ENCODE measurements around the gene B4GALNT2.

B4GALNT2 gene

DNA sequence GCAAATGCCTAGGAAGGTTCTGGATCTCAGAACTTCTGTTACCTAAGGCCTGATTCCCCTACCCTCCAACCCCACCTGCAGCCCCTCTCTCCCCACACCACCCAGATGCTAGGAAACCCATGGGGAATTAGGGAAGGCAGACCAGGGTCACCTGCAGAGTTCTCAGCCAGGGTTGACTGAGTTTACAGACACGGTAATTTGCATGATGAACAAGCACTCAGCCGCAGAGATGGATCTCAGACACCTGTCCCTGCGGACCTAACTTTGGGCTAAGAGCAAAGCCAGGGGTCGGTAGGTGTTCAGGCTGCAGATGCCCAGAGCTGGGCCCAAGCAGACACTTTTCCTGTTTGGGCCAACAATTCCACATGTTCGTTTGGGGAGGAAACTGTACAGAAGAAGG lies 80.8 kb downstream of the B4GALNT2 start:
- no peak overlapping the region for H3K18ac ChIP-seq (ENCODE audit: low read length)
- no peak overlapping the region for H3K4ac ChIP-seq (ENCODE audit: low read depth, low read length)
- H3K9me3 ChIP-seq (ENCODE audit: insufficient read depth, low read depth, low read length): no peaks in the 10 kb centered on the region
- no peaks in the 10 kb centered on the region for H3K79me2 ChIP-seq (ENCODE audit: control insufficient read depth, insufficient read depth, low read length, poor library complexity)
- no peak overlapping the region for H3K9ac ChIP-seq (ENCODE audit: low read length)
- H2BK120ac ChIP-seq (ENCODE audit: insufficient read depth, low read length, poor library complexity): no peak overlapping the region
- no peaks in the 10 kb centered on the region for H3K79me1 ChIP-seq (ENCODE audit: low read length)
- no peak overlapping the region for H3K27ac ChIP-seq (ENCODE audit: low read depth, low read length)
- H3K4me3 ChIP-seq (ENCODE audit: low read depth, low read length): no peak overlapping the region
- no peak overlapping the region for H4K91ac ChIP-seq (ENCODE audit: low read depth, low read length)
- no peaks in the 10 kb centered on the region for H3K36me3 ChIP-seq (ENCODE audit: control insufficient read depth in 1 of 2, insufficient read depth in 2 of 2, low read length in 2 of 2)
- H2AFZ ChIP-seq (ENCODE audit: insufficient read depth, low read length, poor library complexity): no peak overlapping the region
- no peak overlapping the region for H4K12ac ChIP-seq (ENCODE audit: low read depth, low read length)
- no peak overlapping the region for H3K23ac ChIP-seq (ENCODE audit: low read length)
- WGBS (ENCODE audit: extremely low coverage, insufficient coverage, insufficient read length): no CpG with 5 or more reads among the region's 5 CpGs
- H3K27me3 ChIP-seq (ENCODE audit: insufficient read depth, low read length): no peaks in the 10 kb centered on the region
- DNase-seq: no peak
- peaks cover 3 to 6% of the 10 kb centered on the region in 2 experiments for H3K4me1 ChIP-seq (ENCODE audit: control insufficient read depth in 1 of 2, insufficient read depth in 2 of 2, low read length in 2 of 2)
- H2AK5ac ChIP-seq (ENCODE audit: low read length): no peak overlapping the region
- no peak overlapping the region for H3K4me2 ChIP-seq (ENCODE audit: low read length)
- no peak overlapping the region for H4K8ac ChIP-seq (ENCODE audit: low read depth, low read length)
- no peak overlapping the region for H2BK5ac ChIP-seq (ENCODE audit: low read depth, low read length, poor library complexity)
- H2BK12ac ChIP-seq (ENCODE audit: low read length): no peak overlapping the region
- no peak overlapping the region for H3K14ac ChIP-seq (ENCODE audit: low read length)

DNA sequence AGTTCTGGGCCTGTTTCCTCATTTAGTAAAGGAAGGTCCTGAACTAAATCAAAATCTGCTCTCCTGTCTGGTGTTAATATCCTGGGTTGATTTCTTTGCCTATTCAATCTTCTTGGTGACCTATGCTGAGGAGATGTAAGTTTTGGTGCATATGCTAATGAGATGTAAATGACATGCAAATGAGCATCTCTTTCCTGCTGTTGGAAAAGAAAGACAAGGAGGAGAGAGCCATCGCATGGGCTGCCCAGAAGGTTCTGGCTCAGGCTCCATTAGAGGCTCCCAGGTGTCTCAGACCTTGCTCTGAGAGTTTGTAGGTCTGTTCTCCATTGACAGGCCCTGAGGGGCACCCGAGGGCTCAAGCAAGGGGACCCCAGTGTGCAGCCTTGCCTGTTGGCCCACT lies 81.3 kb downstream of the B4GALNT2 start:
- Histone ChIP-seq H3K27me3 (ENCODE audit: insufficient read depth, low read length) (no peaks in the 10 kb centered on the region), H3K23ac (ENCODE audit: low read length) (no peak overlapping the region), H3K4me2 (ENCODE audit: low read length) (no peak overlapping the region), H4K91ac (ENCODE audit: low read depth, low read length) (no peak overlapping the region), H3K14ac (ENCODE audit: low read length) (no peak overlapping the region), H3K27ac (ENCODE audit: low read depth, low read length) (no peak overlapping the region), H4K12ac (ENCODE audit: low read depth, low read length) (no peak overlapping the region), H2AFZ (ENCODE audit: insufficient read depth, low read length, poor library complexity) (no peak overlapping the region), H3K4me3 (ENCODE audit: low read depth, low read length) (no peak overlapping the region), H3K79me2 (ENCODE audit: control insufficient read depth, insufficient read depth, low read length, poor library complexity) (no peaks in the 10 kb centered on the region), H3K18ac (ENCODE audit: low read length) (no peak overlapping the region), H3K9ac (ENCODE audit: low read length) (no peak overlapping the region), H3K4ac (ENCODE audit: low read depth, low read length) (no peak overlapping the region), H4K8ac (ENCODE audit: low read depth, low read length) (no peak overlapping the region), H3K9me3 (ENCODE audit: insufficient read depth, low read depth, low read length) (no peaks in the 10 kb centered on the region), H3K4me1 (ENCODE audit: control insufficient read depth in 1 of 2, insufficient read depth in 2 of 2, low read length in 2 of 2) (peaks cover 3 to 6% of the 10 kb centered on the region in 2 experiments), H3K36me3 (ENCODE audit: control insufficient read depth in 1 of 2, insufficient read depth in 2 of 2, low read length in 2 of 2) (no peaks in the 10 kb centered on the region), H2BK5ac (ENCODE audit: low read depth, low read length, poor library complexity) (no peak overlapping the region), H2AK5ac (ENCODE audit: low read length) (no peak overlapping the region), H3K79me1 (ENCODE audit: low read length) (no peaks in the 10 kb centered on the region), H2BK12ac (ENCODE audit: low read length) (no peak overlapping the region), H2BK120ac (ENCODE audit: insufficient read depth, low read length, poor library complexity) (no peak overlapping the region)
- DNase-seq: no peak
- no CpG with 5 or more reads among the region's 2 CpGs for WGBS (ENCODE audit: extremely low coverage, insufficient coverage, insufficient read length)

- no peak overlapping the region for H3K9ac ChIP-seq (ENCODE audit: low read length)
- H3K4me1 ChIP-seq (ENCODE audit: control insufficient read depth in 1 of 2, insufficient read depth in 2 of 2, low read length in 2 of 2): peaks cover 2 to 5% of the 10 kb centered on the region in 2 experiments
- H2BK5ac ChIP-seq (ENCODE audit: low read depth, low read length, poor library complexity): no peak overlapping the region
- H3K4me2 ChIP-seq (ENCODE audit: low read length): no peak overlapping the region
- no peaks in the 10 kb centered on the region for H3K79me1 ChIP-seq (ENCODE audit: low read length)
- no peak overlapping the region for H4K12ac ChIP-seq (ENCODE audit: low read depth, low read length)
- no peak overlapping the region for H2BK120ac ChIP-seq (ENCODE audit: insufficient read depth, low read length, poor library complexity)
- no CpG with 5 or more reads among the region's 12 CpGs for WGBS (ENCODE audit: extremely low coverage, insufficient coverage, insufficient read length)
- no peak overlapping the region for H3K14ac ChIP-seq (ENCODE audit: low read length)
- DNase-seq: no peak
- no peaks in the 10 kb centered on the region for H3K79me2 ChIP-seq (ENCODE audit: control insufficient read depth, insufficient read depth, low read length, poor library complexity)
- no peak overlapping the region for H2AK5ac ChIP-seq (ENCODE audit: low read length)
- H3K4ac ChIP-seq (ENCODE audit: low read depth, low read length): no peak overlapping the region
- no peak overlapping the region for H3K18ac ChIP-seq (ENCODE audit: low read length)
- H3K23ac ChIP-seq (ENCODE audit: low read length): no peak overlapping the region
- no peak overlapping the region for H2AFZ ChIP-seq (ENCODE audit: insufficient read depth, low read length, poor library complexity)
- H3K27me3 ChIP-seq (ENCODE audit: insufficient read depth, low read length): no peaks in the 10 kb centered on the region
- no peaks in the 10 kb centered on the region for H3K9me3 ChIP-seq (ENCODE audit: insufficient read depth, low read depth, low read length)
- no peak overlapping the region for H4K91ac ChIP-seq (ENCODE audit: low read depth, low read length)
- H3K36me3 ChIP-seq (ENCODE audit: control insufficient read depth in 1 of 2, insufficient read depth in 2 of 2, low read length in 2 of 2): no peaks in the 10 kb centered on the region
- H4K8ac ChIP-seq (ENCODE audit: low read depth, low read length): no peak overlapping the region
- H3K27ac ChIP-seq (ENCODE audit: low read depth, low read length): no peak overlapping the region
- no peak overlapping the region for H3K4me3 ChIP-seq (ENCODE audit: low read depth, low read length)
- no peak overlapping the region for H2BK12ac ChIP-seq (ENCODE audit: low read length)
Measured at GRCh38 chr17:49214676-49215360, 82.2 kb downstream of the B4GALNT2 start.

GRCh38 chr17:49216482-49216881 lies 83.9 kb downstream of the B4GALNT2 start:
- no peak overlapping the region for H3K23ac ChIP-seq (ENCODE audit: low read length)
- H3K79me2 ChIP-seq (ENCODE audit: control insufficient read depth, insufficient read depth, low read length, poor library complexity): no peaks in the 10 kb centered on the region
- H3K4me2 ChIP-seq (ENCODE audit: low read length): no peak overlapping the region
- no peak overlapping the region for H4K12ac ChIP-seq (ENCODE audit: low read depth, low read length)
- H3K27ac ChIP-seq (ENCODE audit: low read depth, low read length): no peak overlapping the region
- H3K4ac ChIP-seq (ENCODE audit: low read depth, low read length): no peak overlapping the region
- H3K9me3 ChIP-seq (ENCODE audit: insufficient read depth, low read depth, low read length): no peaks in the 10 kb centered on the region
- H3K4me3 ChIP-seq (ENCODE audit: low read depth, low read length): no peak overlapping the region
- H4K8ac ChIP-seq (ENCODE audit: low read depth, low read length): no peak overlapping the region
- H3K18ac ChIP-seq (ENCODE audit: low read length): no peak overlapping the region
- no peaks in the 10 kb centered on the region for H3K4me1 ChIP-seq (ENCODE audit: control insufficient read depth in 1 of 2, insufficient read depth in 2 of 2, low read length in 2 of 2)
- H2AK5ac ChIP-seq (ENCODE audit: low read length): no peak overlapping the region
- no peak overlapping the region for H2BK120ac ChIP-seq (ENCODE audit: insufficient read depth, low read length, poor library complexity)
- H3K36me3 ChIP-seq (ENCODE audit: control insufficient read depth in 1 of 2, insufficient read depth in 2 of 2, low read length in 2 of 2): no peaks in the 10 kb centered on the region
- no peak overlapping the region for H3K14ac ChIP-seq (ENCODE audit: low read length)
- H4K91ac ChIP-seq (ENCODE audit: low read depth, low read length): no peak overlapping the region
- no CpG with 5 or more reads among the region's 13 CpGs for WGBS (ENCODE audit: extremely low coverage, insufficient coverage, insufficient read length)
- no peaks in the 10 kb centered on the region for H3K27me3 ChIP-seq (ENCODE audit: insufficient read depth, low read length)
- H2BK5ac ChIP-seq (ENCODE audit: low read depth, low read length, poor library complexity): no peak overlapping the region
- no peak overlapping the region for H3K9ac ChIP-seq (ENCODE audit: low read length)
- no peaks in the 10 kb centered on the region for H3K79me1 ChIP-seq (ENCODE audit: low read length)
- no peak for DNase-seq
- H2AFZ ChIP-seq (ENCODE audit: insufficient read depth, low read length, poor library complexity): no peak overlapping the region
- no peak overlapping the region for H2BK12ac ChIP-seq (ENCODE audit: low read length)
